NCI-H2196 treated with DMSO at 0.1 percent for 48 hours (cell line): ENCODE measurements around the gene NOVA1.
"Not testable (repeated sequence)": the region's sequence is repeated elsewhere in the genome, so short reads cannot be mapped to it uniquely, and the experiment has no call there.

Source experiments
- DNase-seq: peaks from one replicate; lab custom pipeline; 2025; ENCODE audit not compliant: unreplicated experiment; lab: John Stamatoyannopoulos, UW

The NOVA1 gene, protein sequence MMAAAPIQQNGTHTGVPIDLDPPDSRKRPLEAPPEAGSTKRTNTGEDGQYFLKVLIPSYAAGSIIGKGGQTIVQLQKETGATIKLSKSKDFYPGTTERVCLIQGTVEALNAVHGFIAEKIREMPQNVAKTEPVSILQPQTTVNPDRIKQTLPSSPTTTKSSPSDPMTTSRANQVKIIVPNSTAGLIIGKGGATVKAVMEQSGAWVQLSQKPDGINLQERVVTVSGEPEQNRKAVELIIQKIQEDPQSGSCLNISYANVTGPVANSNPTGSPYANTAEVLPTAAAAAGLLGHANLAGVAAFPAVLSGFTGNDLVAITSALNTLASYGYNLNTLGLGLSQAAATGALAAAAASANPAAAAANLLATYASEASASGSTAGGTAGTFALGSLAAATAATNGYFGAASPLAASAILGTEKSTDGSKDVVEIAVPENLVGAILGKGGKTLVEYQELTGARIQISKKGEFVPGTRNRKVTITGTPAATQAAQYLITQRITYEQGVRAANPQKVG

DNA sequence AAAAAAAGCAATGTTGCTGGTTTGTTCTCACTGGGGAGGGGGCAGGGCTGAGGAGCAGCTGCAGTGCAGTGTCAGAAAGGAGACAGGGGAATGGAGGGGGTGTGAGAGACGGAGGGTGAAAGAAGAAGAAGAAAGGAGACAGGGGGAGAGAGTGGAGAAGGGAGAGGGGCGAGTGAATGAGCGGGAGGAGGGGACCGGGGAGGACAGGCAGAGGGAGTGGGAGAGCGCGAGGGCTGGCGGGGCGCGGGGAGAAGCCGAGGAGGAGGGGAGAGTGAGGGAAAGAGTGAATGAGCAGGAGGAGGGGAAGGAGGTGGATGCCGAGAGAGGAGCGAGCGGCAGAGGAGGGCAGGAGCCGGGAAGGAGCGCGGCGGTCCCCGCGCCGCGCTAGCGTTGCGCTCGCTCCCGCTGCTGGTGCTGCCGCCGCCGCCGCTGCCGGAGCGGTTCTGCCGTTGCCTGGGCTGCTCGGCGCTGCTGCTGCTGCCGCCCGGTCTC, at the start of gene NOVA1:
TSS of gene NOVA1 (minus strand) at position 445 of the 492 bp plus-strand sequence. CDS start 597 bp downstream, outside the sequence.
- DNase-seq, result peak; percentile 46

DNA sequence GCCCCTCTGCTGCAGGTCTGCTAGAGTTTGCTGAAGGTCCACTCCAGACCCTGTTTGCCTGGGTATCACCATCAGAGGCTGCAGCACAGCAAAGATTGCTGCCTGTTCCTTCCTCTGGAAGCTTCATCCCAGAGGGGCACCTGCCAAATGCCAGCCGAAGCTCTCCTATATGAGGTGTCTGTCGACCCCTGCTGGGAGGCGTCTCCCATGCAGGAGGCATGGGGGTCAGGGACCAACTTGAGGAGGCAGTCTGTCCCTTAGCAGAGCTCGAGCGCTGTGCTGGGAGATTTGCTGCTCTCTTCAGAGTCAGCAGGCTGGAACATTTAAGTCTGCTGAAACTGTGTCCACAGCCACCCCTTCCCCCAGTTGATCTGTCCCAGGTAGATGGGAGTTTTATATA, 47.2 kb upstream of the NOVA1 start:
- DNase-seq, result not testable (repeated sequence)

DNA sequence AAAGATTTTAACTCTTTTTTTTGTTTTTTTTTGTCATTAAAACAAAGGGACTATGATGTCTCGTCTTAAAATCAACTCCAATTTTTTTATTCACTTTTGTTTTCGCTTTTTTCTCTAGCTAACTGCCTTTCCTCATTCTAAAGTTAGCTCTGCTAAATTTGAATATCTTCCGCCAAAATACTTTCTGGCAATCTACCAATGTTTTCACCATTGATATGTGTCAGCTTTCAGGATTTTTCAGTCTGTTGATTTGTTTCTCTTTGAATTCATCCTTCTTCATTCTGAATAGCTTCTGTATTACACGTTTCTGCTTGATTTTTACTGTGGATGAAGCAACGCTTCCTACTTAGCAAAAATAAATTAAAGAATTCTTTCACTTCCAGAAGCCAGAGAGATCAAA, 38.7 kb upstream of the NOVA1 start:
- no peak for DNase-seq

DNA sequence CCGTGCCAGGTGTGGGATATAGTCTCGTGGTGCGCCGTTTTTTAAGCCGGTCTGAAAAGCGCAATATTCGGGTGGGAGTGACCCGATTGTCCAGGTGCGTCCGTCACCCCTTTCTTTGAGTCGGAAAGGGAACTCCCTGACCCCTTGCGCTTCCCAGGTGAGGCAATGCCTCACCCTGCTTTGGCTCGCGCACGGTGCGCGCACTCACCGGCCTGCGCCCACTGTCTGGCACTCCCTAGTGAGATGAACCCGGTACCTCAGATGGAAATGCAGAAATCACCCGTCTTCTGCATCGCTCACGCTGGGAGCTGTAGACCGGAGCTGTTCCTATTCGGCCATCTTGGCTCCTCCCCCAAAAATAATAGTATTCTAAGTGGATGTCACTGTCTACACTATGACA, 37.1 kb upstream of the NOVA1 start:
- not testable (repeated sequence) for DNase-seq

DNA sequence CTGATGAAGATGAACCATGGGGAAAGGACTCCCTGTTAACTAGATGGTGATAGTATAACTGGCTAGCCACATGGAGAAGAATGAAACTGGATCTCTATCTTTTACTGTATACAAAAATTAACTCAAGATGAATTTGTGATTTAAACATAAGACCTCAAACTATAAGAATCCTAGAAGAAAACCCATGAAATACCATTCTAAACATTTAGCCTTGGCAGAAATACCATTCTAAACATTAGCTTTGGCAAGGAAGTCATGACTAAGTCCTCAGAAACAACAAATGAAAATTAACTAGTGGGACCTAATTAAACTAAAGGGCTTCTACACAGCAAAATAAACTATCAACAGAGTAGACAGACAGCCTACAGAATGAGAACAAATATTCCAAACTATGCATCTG, 28.4 kb upstream of the NOVA1 start:
- no peak for DNase-seq

DNA sequence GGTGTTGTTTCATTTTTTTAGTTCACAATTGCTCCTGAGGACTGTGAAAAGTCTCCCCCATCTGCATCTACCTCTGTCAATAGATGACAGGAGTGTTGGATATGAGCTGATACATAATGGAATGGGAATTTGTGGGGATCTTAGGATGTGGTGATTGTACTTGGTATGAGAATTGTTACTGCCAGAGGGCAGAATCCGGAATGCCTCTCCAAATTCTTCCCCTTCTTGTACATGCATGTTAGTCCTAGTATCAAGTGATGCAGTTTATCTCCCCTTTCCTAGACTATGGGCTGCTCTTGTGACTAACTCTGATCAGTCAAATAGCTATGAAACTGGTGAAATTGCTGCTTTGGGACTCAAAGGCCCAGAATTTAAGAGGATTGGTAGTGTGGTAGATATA, 24.8 kb upstream of the NOVA1 start:
- DNase-seq, result no peak

DNA sequence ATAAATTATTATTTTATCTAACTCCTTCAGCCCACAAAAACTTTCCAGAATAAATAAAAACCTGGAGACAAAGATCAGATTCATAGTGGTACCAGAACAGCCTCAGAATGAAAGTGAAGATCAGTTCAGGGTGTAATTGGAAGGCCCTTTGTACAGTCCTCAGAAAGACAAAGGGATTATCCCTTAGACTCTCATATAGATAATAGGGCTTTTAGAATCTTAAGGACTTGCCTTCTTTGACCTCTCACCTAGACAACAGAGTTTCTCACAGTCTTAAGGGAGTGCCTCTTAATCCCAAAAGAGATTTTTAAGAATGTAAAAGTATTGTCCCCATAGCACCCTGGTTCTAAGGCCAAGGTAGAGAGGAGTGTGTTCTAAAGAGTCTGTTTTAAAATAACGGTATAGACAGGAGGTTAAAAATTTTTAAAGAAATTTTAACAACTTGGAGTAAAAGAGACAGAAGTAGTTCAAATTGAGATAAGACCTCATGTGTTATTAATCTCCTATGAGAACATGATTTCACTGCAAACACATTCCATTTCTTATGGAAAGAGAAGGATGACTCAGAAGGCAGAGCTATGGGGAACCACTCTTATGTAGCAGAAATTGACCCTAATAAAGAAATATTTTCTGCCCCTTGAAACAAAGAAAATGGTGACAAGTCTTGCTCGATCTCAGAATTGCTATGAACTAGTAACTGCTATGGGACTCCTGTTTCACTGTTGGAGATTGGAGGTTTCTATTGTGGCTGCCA, 24.2 kb upstream of the NOVA1 start:
- DNase-seq, result no peak

DNA sequence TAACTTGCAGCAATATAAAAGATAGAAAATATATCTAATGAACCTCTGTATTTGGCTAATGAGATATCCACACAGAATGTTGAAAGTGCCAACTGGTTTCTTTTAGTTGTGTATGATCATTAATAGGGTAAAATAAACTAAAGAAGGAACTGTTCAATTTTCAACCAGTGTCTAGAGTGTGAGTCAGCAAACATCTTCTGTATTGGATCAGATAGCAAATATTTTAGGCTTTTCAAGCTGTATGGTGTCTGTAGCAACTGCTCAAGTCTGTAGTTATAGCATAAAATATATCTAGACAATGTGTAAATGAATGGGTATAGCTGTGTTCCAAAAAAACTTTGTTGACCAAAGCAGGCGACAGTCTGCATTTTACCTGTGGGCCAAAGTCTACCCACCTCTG, 23.5 kb upstream of the NOVA1 start:
- no peak for DNase-seq

DNA sequence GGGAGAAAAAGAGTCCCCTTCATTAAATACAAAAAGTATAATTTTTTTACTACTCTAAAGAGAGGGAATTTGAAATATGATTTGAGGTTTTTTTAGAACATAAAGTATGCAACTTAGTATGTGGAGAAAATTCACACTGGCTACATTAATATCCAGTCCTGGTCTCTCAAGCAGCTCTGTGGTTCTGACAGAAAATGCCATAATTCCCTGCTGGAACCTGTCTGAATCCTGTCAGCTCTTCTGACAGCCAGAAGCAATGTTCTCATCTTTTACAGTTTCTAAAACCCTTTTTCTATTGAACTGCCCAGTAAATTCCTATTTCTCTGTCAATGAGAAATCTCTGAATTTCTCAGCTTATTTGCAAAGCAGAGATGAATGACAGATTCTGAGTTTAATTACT, 13.4 kb upstream of the NOVA1 start:
- DNase-seq, result no peak

DNA sequence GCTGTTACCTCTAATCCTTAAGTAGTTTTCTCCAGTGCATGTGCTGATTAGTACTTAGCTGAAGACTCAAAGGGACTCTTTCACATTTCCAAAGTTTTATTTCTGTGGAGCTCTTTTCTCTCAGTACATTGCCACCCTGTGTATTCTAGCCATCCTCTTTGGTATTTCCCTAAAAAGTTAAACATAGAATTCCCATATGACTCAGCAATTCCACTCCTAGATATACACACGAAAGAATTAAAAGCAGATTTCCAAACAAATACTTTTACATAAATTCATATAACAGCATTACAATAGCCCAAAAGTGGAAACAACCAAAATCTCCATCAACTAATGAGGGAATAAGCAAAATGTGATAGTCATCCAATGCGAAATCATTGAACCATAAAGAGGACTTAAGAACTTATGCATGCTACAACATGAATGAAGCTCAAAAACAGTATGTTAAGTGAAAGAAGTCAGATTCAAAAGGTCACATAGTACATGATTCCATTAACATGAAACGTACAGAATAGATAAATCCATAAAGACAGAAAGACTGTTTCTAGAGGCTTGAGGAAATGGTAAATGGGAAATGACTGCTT, 9.0 kb upstream of the NOVA1 start:
- no peak for DNase-seq

DNA sequence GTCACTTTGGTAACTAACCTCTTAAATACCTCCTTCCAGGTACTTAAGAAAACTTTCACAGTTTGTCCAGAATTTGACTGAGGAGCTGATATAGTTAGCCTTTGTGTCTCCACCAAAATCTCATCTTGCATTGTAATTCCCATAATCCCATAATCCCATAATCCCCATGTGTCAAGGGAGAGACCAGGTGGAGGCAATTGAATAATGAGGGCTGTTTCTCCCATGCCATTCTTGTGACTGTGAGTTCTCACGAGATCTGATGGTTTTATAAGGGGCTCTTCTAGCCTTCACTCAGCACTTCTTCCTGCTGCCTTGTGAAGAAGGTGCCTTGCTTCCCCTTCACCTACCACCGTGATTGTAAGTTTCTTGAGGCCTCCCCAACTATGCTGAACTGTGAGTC, 7.8 kb upstream of the NOVA1 start:
- no peak for DNase-seq

DNA sequence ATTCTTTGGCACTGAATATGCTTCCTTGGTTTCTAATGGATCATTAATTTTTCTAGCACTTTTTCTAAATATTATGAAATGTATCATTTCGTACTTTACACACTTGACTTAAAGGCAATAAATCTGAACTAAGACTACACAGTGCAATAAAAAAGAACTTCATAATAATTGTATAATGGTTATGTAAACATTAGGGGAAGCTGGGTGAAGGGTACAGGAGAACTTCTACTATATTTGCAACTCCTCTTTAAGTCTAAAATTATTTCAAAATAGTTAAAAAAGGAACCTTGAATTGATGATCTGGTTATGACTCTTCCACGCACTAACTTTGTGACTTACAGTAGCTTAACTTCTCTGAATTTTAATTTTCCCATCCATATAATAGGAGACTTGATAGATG, 5.1 kb upstream of the NOVA1 start:
- DNase-seq, result no peak

DNA sequence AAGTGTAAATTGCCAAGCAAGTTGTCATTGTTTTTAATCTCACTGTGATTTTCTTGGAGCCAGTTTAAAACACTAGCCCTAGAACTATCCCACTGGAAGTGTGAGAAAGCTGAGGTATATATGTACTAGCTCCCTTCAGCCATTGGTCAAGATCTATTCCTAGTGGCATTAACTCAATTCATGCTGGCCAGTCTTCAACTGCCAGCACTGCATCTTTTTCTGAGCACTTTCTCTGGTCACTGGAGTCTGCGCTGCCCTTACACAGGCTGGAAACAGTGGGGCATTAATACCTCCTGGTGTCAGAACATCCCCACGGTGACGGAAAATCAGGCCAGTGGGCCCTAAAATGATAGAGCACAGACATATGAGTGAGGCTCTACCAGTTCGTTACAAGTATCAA, 4.0 kb upstream of the NOVA1 start:
- DNase-seq, result no peak

DNA sequence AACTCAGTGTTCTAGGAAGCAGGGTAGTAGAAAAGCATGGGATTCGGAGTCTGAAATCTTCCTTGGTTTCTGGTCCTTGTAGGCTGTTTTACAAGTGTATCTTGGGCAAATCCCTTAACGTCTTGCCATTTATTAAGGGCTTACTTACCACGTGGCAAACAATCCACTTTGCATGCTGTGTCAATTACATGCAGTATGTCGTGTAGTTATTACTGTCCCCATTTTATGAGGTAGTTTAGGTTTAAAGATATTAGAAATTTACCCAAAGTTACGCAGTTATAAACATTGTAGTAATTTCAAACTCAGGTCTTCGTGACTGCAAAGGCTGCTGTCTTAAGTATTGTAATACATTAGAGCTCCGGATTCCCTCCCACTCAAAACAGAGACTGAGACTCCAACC, 1.5 kb upstream of the NOVA1 start:
- DNase-seq, result no peak

DNA sequence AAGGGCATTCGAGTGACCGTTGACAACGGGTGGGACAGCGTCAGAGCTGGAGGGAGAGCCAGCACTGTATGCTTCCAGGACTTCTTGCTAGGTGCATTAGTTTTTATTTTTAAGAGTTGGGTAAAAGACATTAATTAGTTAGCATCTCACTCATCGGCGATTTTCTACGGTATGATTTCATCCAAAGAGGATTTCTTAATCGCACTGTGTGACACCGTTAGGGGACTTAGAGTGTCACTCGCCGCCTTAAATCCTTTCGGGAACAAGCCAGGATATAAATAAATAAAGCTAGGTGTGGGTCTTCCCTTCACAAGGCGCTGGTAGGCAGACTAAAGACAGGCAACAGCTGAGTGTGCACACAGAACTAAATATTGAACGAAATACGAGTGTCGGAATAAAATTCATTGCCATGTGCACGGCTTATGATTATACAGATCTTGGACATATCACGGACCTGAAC, 869 bp upstream of the NOVA1 start:
- no peak for DNase-seq

DNA sequence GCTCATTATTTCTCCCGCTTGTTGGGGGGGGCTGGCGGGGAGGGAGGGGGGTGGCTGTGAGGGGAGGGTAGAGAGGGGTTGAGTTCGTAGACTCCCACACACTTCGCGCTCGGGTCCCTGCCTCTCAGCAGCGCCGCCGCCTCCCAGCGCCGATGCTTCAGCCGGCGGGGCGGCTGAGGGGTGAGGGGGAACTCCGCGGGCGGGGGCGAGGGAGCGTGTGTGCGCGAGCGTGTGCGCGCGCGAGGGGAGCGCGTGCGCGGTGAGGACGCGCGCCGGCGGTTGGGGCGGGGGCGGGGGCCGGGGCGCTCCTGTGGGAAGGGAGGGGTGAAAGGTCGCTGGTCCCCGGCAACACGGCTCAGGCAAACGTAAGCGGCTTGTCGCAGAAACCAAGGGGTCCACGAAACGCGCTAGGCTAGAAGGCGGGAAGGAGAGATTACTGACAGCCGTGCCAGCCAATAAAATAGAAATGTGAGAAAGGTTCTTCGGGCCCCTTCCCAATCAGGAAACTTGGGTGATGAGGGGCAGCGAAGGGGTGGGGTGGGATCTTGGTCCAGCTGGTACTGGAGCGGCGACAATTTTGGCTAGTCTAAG, 343 bp upstream of the NOVA1 start:
- peak; percentile 86 for DNase-seq

DNA sequence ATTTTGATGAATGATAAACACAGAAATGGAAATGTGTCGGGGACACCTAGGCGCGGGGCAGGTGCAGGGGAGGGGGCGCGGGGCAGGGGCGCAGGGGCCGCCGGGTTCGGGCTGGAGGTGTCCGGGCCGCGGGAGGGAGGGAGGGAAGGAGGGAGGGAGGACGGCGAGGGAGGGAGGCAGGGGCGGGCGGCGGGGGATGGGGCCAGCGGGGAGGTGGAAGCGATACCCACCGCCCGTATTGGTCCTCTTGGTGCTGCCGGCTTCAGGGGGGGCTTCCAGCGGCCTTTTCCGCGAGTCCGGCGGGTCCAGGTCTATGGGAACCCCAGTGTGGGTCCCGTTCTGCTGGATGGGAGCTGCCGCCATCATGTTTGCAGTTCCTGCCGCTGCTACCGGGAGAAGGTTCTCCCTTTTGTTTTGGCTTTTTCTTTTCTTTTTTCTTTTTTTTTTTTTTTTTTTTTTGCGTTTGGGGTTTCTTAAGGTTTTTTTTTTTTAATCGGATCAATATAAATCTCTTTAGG, 703 bp downstream of the NOVA1 start:
- no peak for DNase-seq

DNA sequence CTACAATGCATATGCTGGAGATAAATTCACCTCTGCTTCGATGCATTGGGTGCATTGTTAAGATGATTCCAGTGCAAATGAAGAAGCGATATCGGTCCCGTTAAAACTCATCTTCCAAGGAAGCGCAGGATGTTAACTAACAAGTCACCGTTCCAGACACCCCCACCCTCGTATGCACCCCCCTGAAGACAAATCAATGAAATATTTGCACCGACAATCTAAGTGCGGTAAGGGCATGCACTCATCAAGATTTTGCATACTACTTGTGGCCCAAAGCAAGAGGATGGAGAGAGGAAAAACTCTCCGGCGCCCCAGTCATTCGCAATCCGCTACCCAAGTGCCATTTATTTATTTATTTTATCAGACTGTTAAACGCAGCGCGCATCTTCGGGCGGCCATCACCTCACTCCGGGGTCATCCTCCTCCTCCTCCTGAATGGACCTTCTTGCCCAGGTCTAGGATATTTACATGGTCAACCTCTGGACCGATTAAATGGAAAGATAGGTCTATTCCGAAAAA, 1.2 kb downstream of the NOVA1 start:
- DNase-seq, result peak; percentile 13

DNA sequence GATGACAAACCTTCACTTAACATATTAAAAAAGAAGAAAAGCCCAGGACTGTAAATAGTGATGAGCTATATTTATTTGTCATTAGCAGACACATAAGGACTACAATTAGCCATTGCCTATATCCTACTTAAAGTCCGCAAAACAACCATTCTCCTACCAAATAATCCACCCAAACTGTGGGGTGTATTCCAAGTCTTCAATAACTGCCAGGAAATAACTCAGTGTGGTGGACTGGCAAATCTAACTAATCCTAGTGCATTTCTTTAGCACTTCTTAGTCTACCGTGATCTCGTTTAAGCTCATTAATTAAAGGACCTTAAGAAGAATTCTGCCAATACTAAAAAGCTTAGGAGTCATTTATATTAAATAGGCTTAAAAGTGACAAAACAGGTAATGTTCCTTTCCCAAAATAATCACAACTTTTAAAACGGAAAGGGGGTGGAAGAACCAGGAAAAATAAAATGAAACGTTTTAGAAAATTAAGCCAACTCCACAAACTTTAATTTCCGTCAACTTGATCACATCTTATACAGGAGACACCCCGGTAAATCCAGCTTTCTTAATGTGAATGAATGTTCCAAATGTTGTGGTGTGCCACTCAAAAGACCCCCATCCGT, 1.8 kb downstream of the NOVA1 start:
- no peak for DNase-seq
